ENCODE data around the gene RBFOX2.

RBFOX2 gene

GRCh38 chr22:35949243-35949642 is 79.4 kb downstream of the RBFOX2 start:
- no peak for DNase-seq
- H3K4me3 Mint-ChIP-seq = no peak overlapping the region
- no peaks in the 10 kb centered on the region for H3K4me1 Mint-ChIP-seq
- H3K36me3 Mint-ChIP-seq (ENCODE audit: low read depth) = peaks cover 15% of the 10 kb centered on the region
- H3K27ac Mint-ChIP-seq = no peak overlapping the region
- H3K27me3 Mint-ChIP-seq (ENCODE audit: low read depth, poor library complexity) = no peaks in the 10 kb centered on the region
- no peak for TF ChIP-seq CTCF (IDR thresholded peaks at IDR 0.05)
- no peaks in the 10 kb centered on the region for H3K9me3 Mint-ChIP-seq

GRCh38 chr22:35947794-35948425 is 80.7 kb downstream of the RBFOX2 start:
- Mint-ChIP-seq H3K4me3 (no peak overlapping the region), H3K9me3 (no peaks in the 10 kb centered on the region), H3K27me3 (ENCODE audit: low read depth, poor library complexity) (no peaks in the 10 kb centered on the region), H3K27ac (no peak overlapping the region), H3K36me3 (ENCODE audit: low read depth) (peaks cover 15% of the 10 kb centered on the region), H3K4me1 (no peaks in the 10 kb centered on the region)
- no peak for DNase-seq
- TF ChIP-seq CTCF (IDR thresholded peaks at IDR 0.05) = no peak

- Mint-ChIP-seq H3K27ac (no peak overlapping the region), H3K27me3 (ENCODE audit: low read depth, poor library complexity) (no peaks in the 10 kb centered on the region), H3K4me3 (no peak overlapping the region), H3K4me1 (peaks cover 1% of the 10 kb centered on the region), H3K9me3 (no peaks in the 10 kb centered on the region), H3K36me3 (ENCODE audit: low read depth) (peaks cover 6% of the 10 kb centered on the region)
- TF ChIP-seq CTCF (IDR thresholded peaks at IDR 0.05) = no peak
- DNase-seq = no peak
Measured at GRCh38 chr22:35944458-35944857, 84.2 kb downstream of the RBFOX2 start.

- no peak for DNase-seq
- Mint-ChIP-seq H3K9me3 (no peaks in the 10 kb centered on the region), H3K27ac (no peak overlapping the region), H3K36me3 (ENCODE audit: low read depth) (peaks cover 23% of the 10 kb centered on the region), H3K4me3 (no peak overlapping the region), H3K4me1 (peaks cover 40% of the 10 kb centered on the region), H3K27me3 (ENCODE audit: low read depth, poor library complexity) (no peaks in the 10 kb centered on the region)
- TF ChIP-seq CTCF (IDR thresholded peaks at IDR 0.05) = no peak
Measured at GRCh38 chr22:35940166-35940565, 88.5 kb downstream of the RBFOX2 start.

- DNase-seq = no peak
- H3K36me3 Mint-ChIP-seq (ENCODE audit: low read depth) = peaks cover 17% of the 10 kb centered on the region
- no peaks in the 10 kb centered on the region for H3K27me3 Mint-ChIP-seq (ENCODE audit: low read depth, poor library complexity)
- TF ChIP-seq CTCF (IDR thresholded peaks at IDR 0.05) = no peak
- H3K9me3 Mint-ChIP-seq = no peaks in the 10 kb centered on the region
- H3K27ac Mint-ChIP-seq = peak overlapping the region; percentile 78
- H3K4me3 Mint-ChIP-seq = no peak overlapping the region
- H3K4me1 Mint-ChIP-seq = peaks cover 54% of the 10 kb centered on the region
Measured at GRCh38 chr22:35938226-35938625, 90.4 kb downstream of the RBFOX2 start.

GRCh38 chr22:35930933-35931332 is 97.7 kb downstream of the RBFOX2 start:
- TF ChIP-seq CTCF (IDR thresholded peaks at IDR 0.05) = peak; percentile 53
- H3K9me3 Mint-ChIP-seq = no peaks in the 10 kb centered on the region
- no peak overlapping the region for H3K4me3 Mint-ChIP-seq
- peak overlapping the region; percentile 53 for H3K27ac Mint-ChIP-seq
- peaks cover 11% of the 10 kb centered on the region for H3K36me3 Mint-ChIP-seq (ENCODE audit: low read depth)
- H3K4me1 Mint-ChIP-seq = peaks cover 33% of the 10 kb centered on the region
- DNase-seq = no peak
- no peaks in the 10 kb centered on the region for H3K27me3 Mint-ChIP-seq (ENCODE audit: low read depth, poor library complexity)

All from nephron progenitor cell (in vitro differentiated cells).